ENCODE measurements around the gene SLC7A14. TPM values are rescaled to one million over a fixed set of nuclear protein-coding genes. Genes with fewer than 3 reads are reported as not detected.
"Not testable (repeated sequence)": the region's sequence is repeated elsewhere in the genome, so short reads cannot be mapped to it uniquely, and the experiment has no call there.

Gene SLC7A14
- total RNA-seq, 1 donor from 2014 or later, result 6.2 TPM

DNA sequence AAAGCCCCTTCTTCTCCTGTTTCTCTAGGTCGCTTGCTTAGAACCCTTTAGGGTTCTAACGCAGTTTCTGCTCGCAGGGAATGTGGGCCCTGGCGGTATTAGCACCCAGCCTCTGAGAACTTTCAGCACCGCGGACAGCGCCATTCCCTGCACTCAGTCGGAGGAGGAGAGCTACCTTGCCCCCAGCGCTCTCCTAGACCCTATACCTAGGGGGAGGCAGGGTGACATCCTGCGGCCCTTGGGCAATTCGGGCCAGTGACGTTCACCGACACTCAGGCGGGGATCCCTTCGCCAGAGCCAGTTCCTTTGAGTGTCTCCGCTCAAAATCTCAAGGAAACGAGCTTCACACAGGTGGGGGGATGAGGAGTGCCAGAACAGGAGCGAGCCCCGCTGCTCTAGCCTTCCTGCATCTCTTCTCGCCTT, 1.3 kb downstream of the SLC7A14 start:
- Mint-ChIP-seq H3K4me1 (ENCODE audit: low read depth, unreplicated experiment) (peaks cover 15% of the 10 kb centered on the region), H3K36me3 (ENCODE audit: unreplicated experiment) (peaks cover 5% of the 10 kb centered on the region), H3K4me3 (ENCODE audit: unreplicated experiment) (peak overlapping the region; percentile 78), H3K9me3 (ENCODE audit: unreplicated experiment) (peaks cover 5% of the 10 kb centered on the region), H3K27ac (ENCODE audit: unreplicated experiment) (no peak overlapping the region), H3K27me3 (ENCODE audit: unreplicated experiment) (peaks cover 12% of the 10 kb centered on the region)
- DNase-seq, result peak; percentile 27
- TF ChIP-seq, protein P1, sequence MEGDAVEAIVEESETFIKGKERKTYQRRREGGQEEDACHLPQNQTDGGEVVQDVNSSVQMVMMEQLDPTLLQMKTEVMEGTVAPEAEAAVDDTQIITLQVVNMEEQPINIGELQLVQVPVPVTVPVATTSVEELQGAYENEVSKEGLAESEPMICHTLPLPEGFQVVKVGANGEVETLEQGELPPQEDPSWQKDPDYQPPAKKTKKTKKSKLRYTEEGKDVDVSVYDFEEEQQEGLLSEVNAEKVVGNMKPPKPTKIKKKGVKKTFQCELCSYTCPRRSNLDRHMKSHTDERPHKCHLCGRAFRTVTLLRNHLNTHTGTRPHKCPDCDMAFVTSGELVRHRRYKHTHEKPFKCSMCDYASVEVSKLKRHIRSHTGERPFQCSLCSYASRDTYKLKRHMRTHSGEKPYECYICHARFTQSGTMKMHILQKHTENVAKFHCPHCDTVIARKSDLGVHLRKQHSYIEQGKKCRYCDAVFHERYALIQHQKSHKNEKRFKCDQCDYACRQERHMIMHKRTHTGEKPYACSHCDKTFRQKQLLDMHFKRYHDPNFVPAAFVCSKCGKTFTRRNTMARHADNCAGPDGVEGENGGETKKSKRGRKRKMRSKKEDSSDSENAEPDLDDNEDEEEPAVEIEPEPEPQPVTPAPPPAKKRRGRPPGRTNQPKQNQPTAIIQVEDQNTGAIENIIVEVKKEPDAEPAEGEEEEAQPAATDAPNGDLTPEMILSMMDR (IDR thresholded peaks at IDR 0.05; ENCODE audit: partially characterized antibody, unreplicated experiment), result no peak

DNA sequence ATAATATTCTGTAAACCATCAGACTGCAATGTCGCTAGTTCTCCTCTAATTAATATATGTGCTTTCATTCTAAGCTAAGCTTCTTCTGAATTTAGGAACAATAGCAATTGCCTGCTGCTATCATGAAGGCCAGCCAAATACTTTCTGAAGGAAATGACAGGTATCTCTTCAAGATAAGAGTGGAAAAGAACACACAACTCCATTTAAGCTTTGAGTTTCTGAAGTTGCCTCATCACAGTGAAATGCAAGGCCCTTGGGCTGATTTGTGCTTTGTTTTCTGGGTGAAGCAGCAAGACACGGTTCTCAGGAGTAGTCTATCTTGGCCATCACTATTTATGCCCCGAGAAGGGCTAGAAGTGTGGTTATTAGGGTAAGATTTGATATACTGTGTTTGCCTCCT, 6.2 kb downstream of the SLC7A14 start:
- Mint-ChIP-seq H3K27me3 (ENCODE audit: unreplicated experiment) (peaks cover 5% of the 10 kb centered on the region), H3K4me1 (ENCODE audit: low read depth, unreplicated experiment) (peaks cover 10% of the 10 kb centered on the region), H3K36me3 (ENCODE audit: unreplicated experiment) (no peaks in the 10 kb centered on the region), H3K9me3 (ENCODE audit: unreplicated experiment) (peaks cover 2% of the 10 kb centered on the region), H3K4me3 (ENCODE audit: unreplicated experiment) (no peak overlapping the region), H3K27ac (ENCODE audit: unreplicated experiment) (no peak overlapping the region)
- TF ChIP-seq, protein P1 (IDR thresholded peaks at IDR 0.05; ENCODE audit: partially characterized antibody, unreplicated experiment), result no peak
- no peak for DNase-seq

DNA sequence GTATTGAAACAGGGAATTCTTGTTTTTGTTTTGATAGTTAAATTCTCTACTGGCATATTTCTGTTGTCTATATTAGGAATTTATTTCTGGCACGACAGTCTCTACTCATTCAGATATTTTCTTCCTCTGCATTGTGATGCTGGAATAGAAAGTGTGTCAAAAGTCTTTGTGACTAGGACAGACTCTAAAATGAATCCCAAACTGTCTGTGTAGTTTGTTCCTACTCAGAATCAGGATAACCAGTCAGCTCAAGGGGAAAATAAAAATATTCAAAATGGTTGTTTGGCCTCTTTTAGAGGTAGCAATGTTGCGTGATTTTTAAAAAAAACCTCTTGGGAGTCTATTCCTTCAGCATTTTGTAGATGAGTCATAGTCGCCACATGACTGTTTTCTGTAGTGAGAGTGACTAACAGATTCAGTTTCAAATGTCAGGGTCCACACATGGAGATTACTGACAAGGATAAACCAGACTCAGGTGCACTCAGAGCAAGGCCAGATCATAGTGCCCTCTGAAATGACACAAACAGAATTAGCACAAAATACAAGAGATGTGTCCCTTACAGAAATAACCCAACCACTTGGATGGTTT, 13.1 kb downstream of the SLC7A14 start:
- H3K27ac Mint-ChIP-seq (ENCODE audit: unreplicated experiment), result no peak overlapping the region
- H3K9me3 Mint-ChIP-seq (ENCODE audit: unreplicated experiment), result no peaks in the 10 kb centered on the region
- DNase-seq, result no peak
- H3K4me3 Mint-ChIP-seq (ENCODE audit: unreplicated experiment), result no peak overlapping the region
- no peaks in the 10 kb centered on the region for H3K27me3 Mint-ChIP-seq (ENCODE audit: unreplicated experiment)
- TF ChIP-seq, protein P1 (IDR thresholded peaks at IDR 0.05; ENCODE audit: partially characterized antibody, unreplicated experiment), result no peak
- H3K4me1 Mint-ChIP-seq (ENCODE audit: low read depth, unreplicated experiment), result peaks cover 7% of the 10 kb centered on the region
- no peaks in the 10 kb centered on the region for H3K36me3 Mint-ChIP-seq (ENCODE audit: unreplicated experiment)

DNA sequence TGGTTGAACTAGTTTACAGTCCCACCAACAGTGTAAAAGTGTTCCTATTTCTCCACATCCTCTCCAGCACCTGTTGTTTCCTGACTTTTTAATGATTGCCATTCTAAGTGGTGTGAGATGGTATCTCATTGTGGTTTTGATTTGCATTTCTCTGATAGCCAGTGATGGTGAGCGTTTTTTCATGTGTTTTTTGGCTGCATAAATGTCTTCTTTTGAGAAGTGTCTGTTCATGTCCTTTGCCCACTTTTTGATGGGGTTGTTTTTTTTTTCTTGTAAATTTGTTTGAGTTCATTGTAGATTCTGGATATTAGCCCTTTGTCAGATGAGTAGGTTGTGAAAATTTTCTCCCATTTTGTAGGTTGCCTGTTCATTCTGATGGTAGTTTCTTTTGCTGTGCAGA, 18.3 kb downstream of the SLC7A14 start:
- DNase-seq; H3K9me3 Mint-ChIP-seq (ENCODE audit: unreplicated experiment): not testable (repeated sequence)

DNA sequence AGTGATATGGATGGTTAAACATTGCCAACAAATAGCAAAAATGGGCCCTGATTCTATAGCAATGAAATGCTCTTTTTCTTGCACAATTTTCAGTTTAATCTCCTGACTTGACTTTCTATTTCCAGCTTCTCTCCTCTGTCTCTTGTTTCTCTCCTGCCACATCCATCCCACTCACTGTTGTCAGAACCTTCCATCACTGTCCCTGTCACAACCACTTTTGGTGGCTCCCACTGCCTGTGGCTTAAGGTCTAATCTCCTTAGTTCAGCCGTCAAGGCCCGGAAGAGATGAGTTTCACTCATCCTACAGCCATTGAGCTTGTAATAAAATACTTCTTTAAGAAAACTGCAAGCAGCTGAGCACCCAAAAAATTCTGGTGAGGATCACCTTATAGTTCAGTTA, 19.5 kb downstream of the SLC7A14 start:
- no peaks in the 10 kb centered on the region for H3K4me1 Mint-ChIP-seq (ENCODE audit: low read depth, unreplicated experiment)
- H3K27me3 Mint-ChIP-seq (ENCODE audit: unreplicated experiment), result peaks cover 2% of the 10 kb centered on the region
- H3K36me3 Mint-ChIP-seq (ENCODE audit: unreplicated experiment), result peaks cover 4% of the 10 kb centered on the region
- H3K4me3 Mint-ChIP-seq (ENCODE audit: unreplicated experiment), result no peak overlapping the region
- no peaks in the 10 kb centered on the region for H3K9me3 Mint-ChIP-seq (ENCODE audit: unreplicated experiment)
- no peak overlapping the region for H3K27ac Mint-ChIP-seq (ENCODE audit: unreplicated experiment)
- no peak for DNase-seq
- TF ChIP-seq, protein P1 (IDR thresholded peaks at IDR 0.05; ENCODE audit: partially characterized antibody, unreplicated experiment), result no peak

More for the DNA sequence above, 18.3 kb downstream of the SLC7A14 start:
- H3K27me3 Mint-ChIP-seq (ENCODE audit: unreplicated experiment); H3K36me3 Mint-ChIP-seq (ENCODE audit: unreplicated experiment); H3K4me3 Mint-ChIP-seq (ENCODE audit: unreplicated experiment); H3K27ac Mint-ChIP-seq (ENCODE audit: unreplicated experiment); H3K4me1 Mint-ChIP-seq (ENCODE audit: low read depth, unreplicated experiment): not testable (repeated sequence)
